Brain microvascular endothelial cell (primary cell): ENCODE results near the gene UBR3.
"Not testable (repeated sequence)": the region's sequence is repeated elsewhere in the genome, so short reads cannot be mapped to it uniquely, and the experiment has no call there.

ENCODE experiments used
- DNase-seq: peaks from one replicate; pipeline ENCODE4 v3.0.0-alpha.2; 2020
- H3K27ac ChIP-seq: fragments of 250-450 bp; sonication (Bioruptor Pico); 2 replicates; pipeline ENCODE4 v1.5.1; 2020; ENCODE audit warnings: mild to moderate bottlenecking, moderate library complexity
- H3K27me3 ChIP-seq: fragments of 250-450 bp; sonication (Bioruptor Pico); replicated peaks from 2 replicates; pipeline ENCODE4 v1.5.1; 2020; ENCODE audit warnings: mild to moderate bottlenecking
- H3K36me3 ChIP-seq: fragments of 250-450 bp; sonication (Bioruptor Pico); replicated peaks from 2 replicates; pipeline ENCODE4 v1.5.1; 2020; ENCODE audit warnings: mild to moderate bottlenecking
- H3K4me3 ChIP-seq: 2 replicates; pipeline ENCODE4 v1.5.1; 2011; ENCODE audit warnings: low read depth, mild to moderate bottlenecking, control low read depth, low read length, moderate library complexity
- CTCF ChIP-seq: IDR thresholded peaks from 2 replicates; pipeline ENCODE4 v1.5.1; 2011; ENCODE audit warnings: low read depth, mild to moderate bottlenecking, moderate library complexity, low read length, control low read depth, inconsistent platforms; ENCODE audit errors: missing control alignments
- in situ Hi-C: cut with HindIII; loops from 2 replicates; pipeline ENCODE4 v1.10.0; 2017; ENCODE audit warnings: low sequenced_read_pairs, low pct_ligation_motif_present

UBR3 gene

GRCh38 chr2:169933124-169933711, 106.0 kb downstream of the UBR3 start:
- H3K27ac ChIP-seq, result no peak overlapping the region
- H3K4me3 ChIP-seq, result no peak overlapping the region
- in situ Hi-C loops, result no loop called here
- DNase-seq, result peak; percentile 15
- no peaks in the 10 kb centered on the region for H3K27me3 ChIP-seq
- peak; percentile 60 for TF ChIP-seq CTCF
- peaks cover 3% of the 10 kb centered on the region for H3K36me3 ChIP-seq

GRCh38 chr2:169936652-169937051, 109.4 kb downstream of the UBR3 start:
- in situ Hi-C loops, H3K27ac ChIP-seq, H3K4me3 ChIP-seq, H3K27me3 ChIP-seq, H3K36me3 ChIP-seq, DNase-seq: not testable (repeated sequence)

GRCh38 chr2:169945515-169945914, 118.3 kb downstream of the UBR3 start:
- no peaks in the 10 kb centered on the region for H3K27me3 ChIP-seq
- TF ChIP-seq CTCF, result no peak
- in situ Hi-C loops, result no loop called here
- H3K27ac ChIP-seq, result no peak overlapping the region
- no peak overlapping the region for H3K4me3 ChIP-seq
- peaks cover 14% of the 10 kb centered on the region for H3K36me3 ChIP-seq
- DNase-seq, result no peak

GRCh38 chr2:169946092-169946491, 118.8 kb downstream of the UBR3 start:
- in situ Hi-C loops, result no loop called here
- Histone ChIP-seq H3K4me3 (no peak overlapping the region), H3K36me3 (peaks cover 14% of the 10 kb centered on the region), H3K27me3 (no peaks in the 10 kb centered on the region), H3K27ac (no peak overlapping the region)
- TF ChIP-seq CTCF, result no peak
- DNase-seq, result no peak

- Histone ChIP-seq H3K36me3 (peaks cover 14% of the 10 kb centered on the region), H3K27me3 (no peaks in the 10 kb centered on the region)
- in situ Hi-C loops, result no loop called here
Measured at GRCh38 chr2:169946546-169946945, 119.3 kb downstream of the UBR3 start.

GRCh38 chr2:169955940-169956339, 128.7 kb downstream of the UBR3 start:
- TF ChIP-seq CTCF, result no peak
- Histone ChIP-seq H3K27me3 (no peaks in the 10 kb centered on the region), H3K4me3 (no peak overlapping the region), H3K36me3 (no peaks in the 10 kb centered on the region), H3K27ac (no peak overlapping the region)
- in situ Hi-C loops, result no loop called here
- no peak for DNase-seq

More at GRCh38 chr2:169946546-169946945, 119.3 kb downstream of the UBR3 start:
- Histone ChIP-seq H3K4me3 (no peak overlapping the region), H3K27ac (no peak overlapping the region)
- TF ChIP-seq CTCF, result no peak
- DNase-seq, result no peak

- DNase-seq, H3K4me3 ChIP-seq, H3K36me3 ChIP-seq, in situ Hi-C loops, H3K27ac ChIP-seq, H3K27me3 ChIP-seq: not testable (repeated sequence)
Measured at GRCh38 chr2:169957219-169957618, 130.0 kb downstream of the UBR3 start.
